Gastroesophageal sphincter (tissue), 3 donors: ENCODE measurements around the gene EPB41L3.

ENCODE experiments used
- CTCF ChIP-seq, 4 experiments: fragments of 200-600 bp in 2 of 4; fragments of 450-650 bp in 2 of 4; sonication (generic) in 1 of 4; IDR thresholded peaks; one replicate each; pipeline ENCODE4 v1.5.1; 2017 to 2019; ENCODE audit warnings: antibody characterized with exemption in 4 of 4, mild to moderate bottlenecking in 2 of 4, moderate library complexity in 2 of 4
- POLR2AphosphoS5 ChIP-seq: sonication (generic); formaldehyde crosslinking; IDR thresholded peaks from one replicate; pipeline ENCODE4 v1.6.1; 2017; ENCODE audit warnings: antibody characterized with exemption

GRCh38 chr18:5521000-5521399, 22.8 kb downstream of the EPB41L3 start:
- TF ChIP-seq POLR2AphosphoS5 = no peak
- TF ChIP-seq CTCF (IDR thresholded peaks at IDR 0.05) = no peak
